ENCODE measurements around the gene SSC5D. TPM values are rescaled to one million over a fixed set of nuclear protein-coding genes. Genes with fewer than 3 reads are reported as not detected.
"Not testable (repeated sequence)": the region's sequence is repeated elsewhere in the genome, so short reads cannot be mapped to it uniquely, and the experiment has no call there.

Gene SSC5D
- polyA plus RNA-seq, 1 experiment: 2.1 TPM

GRCh38 chr19:55530996-55531395, 42.8 kb downstream of the SSC5D start:
- no peak for DNase-seq (ENCODE audit: low read depth, low spot score)
- Histone ChIP-seq H3K27me3 (ENCODE audit: control insufficient read depth, insufficient read depth, low read length) (no peaks in the 10 kb centered on the region), H3K27ac (ENCODE audit: low read depth, low read length) (no peak overlapping the region), H3K4me3 (ENCODE audit: low read depth, low read length) (no peak overlapping the region), H3K9me3 (ENCODE audit: control insufficient read depth, insufficient read depth, low read length) (no peaks in the 10 kb centered on the region; the same call in 1 of the 2 replicates)
- TF ChIP-seq, protein P1, sequence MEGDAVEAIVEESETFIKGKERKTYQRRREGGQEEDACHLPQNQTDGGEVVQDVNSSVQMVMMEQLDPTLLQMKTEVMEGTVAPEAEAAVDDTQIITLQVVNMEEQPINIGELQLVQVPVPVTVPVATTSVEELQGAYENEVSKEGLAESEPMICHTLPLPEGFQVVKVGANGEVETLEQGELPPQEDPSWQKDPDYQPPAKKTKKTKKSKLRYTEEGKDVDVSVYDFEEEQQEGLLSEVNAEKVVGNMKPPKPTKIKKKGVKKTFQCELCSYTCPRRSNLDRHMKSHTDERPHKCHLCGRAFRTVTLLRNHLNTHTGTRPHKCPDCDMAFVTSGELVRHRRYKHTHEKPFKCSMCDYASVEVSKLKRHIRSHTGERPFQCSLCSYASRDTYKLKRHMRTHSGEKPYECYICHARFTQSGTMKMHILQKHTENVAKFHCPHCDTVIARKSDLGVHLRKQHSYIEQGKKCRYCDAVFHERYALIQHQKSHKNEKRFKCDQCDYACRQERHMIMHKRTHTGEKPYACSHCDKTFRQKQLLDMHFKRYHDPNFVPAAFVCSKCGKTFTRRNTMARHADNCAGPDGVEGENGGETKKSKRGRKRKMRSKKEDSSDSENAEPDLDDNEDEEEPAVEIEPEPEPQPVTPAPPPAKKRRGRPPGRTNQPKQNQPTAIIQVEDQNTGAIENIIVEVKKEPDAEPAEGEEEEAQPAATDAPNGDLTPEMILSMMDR (IDR thresholded peaks at IDR 0.05; ENCODE audit: low read depth, low read length): no peak
- ChIA-PET CTCF (no interaction called here), POLR2A (no interaction called here)

DNA sequence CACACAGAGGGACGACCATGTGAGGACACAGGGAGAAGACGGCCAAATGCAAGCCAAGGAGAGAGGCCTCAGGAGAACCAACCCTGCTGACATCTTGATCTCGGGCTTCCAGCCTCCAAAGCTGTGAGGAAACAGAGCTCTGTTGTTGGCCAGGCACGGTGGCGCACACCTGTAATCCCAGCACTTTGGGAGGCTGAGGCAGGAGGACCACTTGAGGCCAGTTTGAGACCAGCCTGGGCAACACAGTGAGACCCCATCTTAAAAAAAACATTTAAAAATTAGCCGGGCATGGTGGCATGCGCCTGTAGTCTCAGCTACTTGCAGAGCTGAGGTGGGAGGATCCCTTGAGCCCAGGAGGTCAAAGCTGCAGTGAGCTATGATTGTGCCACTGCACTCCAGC, 46.0 kb downstream of the SSC5D start:
- H3K27ac ChIP-seq (ENCODE audit: low read depth, low read length); H3K27me3 ChIP-seq (ENCODE audit: control insufficient read depth, insufficient read depth, low read length); H3K9me3 ChIP-seq (ENCODE audit: control insufficient read depth, insufficient read depth, low read length); H3K4me3 ChIP-seq (ENCODE audit: low read depth, low read length); DNase-seq (ENCODE audit: low read depth, low spot score); POLR2A ChIA-PET: not testable (repeated sequence)
- CTCF ChIA-PET: interaction anchor here (0.6 to 2.3 kb wide), 2 partner anchors 66 to 98 kb away, joined by 3 to 5 read pairs; no protein-coding TSS in a partner anchor

DNA sequence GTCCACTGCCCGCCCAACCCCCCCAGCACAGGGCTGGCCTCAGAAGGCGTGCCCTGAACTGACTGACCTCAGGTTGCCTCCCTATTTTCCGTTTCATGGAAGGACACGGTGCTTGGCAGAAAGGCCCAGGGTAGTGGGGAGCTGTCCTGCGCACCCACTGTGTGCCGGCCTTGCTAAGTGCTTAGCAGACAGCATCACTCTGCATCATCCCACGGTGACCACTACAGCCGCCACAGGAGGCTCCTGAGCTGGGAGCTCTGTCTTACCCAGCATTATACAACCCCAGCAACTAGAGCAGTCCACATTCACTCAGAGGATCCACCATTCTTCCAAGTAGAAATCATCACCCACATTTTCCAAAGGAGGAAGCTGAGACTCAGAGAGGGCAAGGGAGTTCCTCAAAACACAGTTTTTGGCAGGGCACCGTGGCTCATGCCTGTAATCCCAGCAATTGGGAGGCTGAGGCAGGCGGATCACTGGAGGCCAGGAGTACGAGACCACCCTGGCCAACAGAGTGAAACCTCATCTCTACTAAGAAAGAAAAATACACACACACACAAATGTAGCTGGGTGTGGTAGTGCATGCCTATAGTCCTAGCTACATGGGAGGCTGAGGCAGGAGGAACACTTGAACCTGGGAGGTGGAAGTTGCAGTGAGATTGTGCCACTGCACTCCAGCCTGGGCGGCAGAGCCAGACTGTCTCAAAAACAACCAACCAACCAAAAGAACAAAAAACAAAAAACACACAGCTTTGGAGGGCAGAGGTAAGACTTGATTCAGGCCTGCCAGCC, 47.1 kb downstream of the SSC5D start:
- no peak overlapping the region for H3K27ac ChIP-seq (ENCODE audit: low read depth, low read length)
- TF ChIP-seq, protein P1 (IDR thresholded peaks at IDR 0.05; ENCODE audit: low read depth, low read length): no peak
- ChIA-PET POLR2A (interaction anchor here (0.6 kb wide), 1 partner anchor 12 kb away, joined by 5 read pairs; no protein-coding TSS in a partner anchor), CTCF (interaction anchor here (0.6 to 2.3 kb wide), 4 partner anchors 30 to 97 kb away, joined by 3 to 5 read pairs (median 4); no protein-coding TSS in a partner anchor)
- H3K4me3 ChIP-seq (ENCODE audit: low read depth, low read length): no peak overlapping the region
- H3K27me3 ChIP-seq (ENCODE audit: control insufficient read depth, insufficient read depth, low read length): no peaks in the 10 kb centered on the region
- no peak for DNase-seq (ENCODE audit: low read depth, low spot score)
- H3K9me3 ChIP-seq (ENCODE audit: control insufficient read depth, insufficient read depth, low read length): no peaks in the 10 kb centered on the region; the same call in 1 of the 2 replicates

DNA sequence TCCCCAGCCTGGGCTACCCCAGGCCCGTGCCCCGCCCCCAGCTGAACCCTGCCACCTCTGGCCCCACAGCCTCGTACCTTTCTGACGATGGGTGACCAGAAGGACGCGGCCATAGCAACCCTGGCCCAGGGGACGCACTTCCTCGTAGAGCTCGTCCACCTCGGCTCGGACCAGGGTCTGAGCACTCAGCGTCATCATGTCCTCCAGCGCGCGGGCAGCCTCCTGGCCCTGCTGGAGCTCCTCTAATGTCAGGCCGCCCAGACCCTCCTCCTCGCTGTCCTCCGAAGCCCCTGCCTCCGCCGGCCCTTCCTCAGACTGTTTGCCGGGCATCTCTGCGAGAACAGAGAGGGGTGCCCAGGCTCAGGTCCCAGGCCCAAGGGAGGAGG, 47.7 kb downstream of the SSC5D start:
- TF ChIP-seq, protein P1 (IDR thresholded peaks at IDR 0.05; ENCODE audit: low read depth, low read length): no peak
- peaks cover under 1% of the 10 kb centered on the region; the same call in 1 of the 2 replicates for H3K9me3 ChIP-seq (ENCODE audit: control insufficient read depth, insufficient read depth, low read length)
- no peaks in the 10 kb centered on the region for H3K27me3 ChIP-seq (ENCODE audit: control insufficient read depth, insufficient read depth, low read length)
- no peak overlapping the region for H3K4me3 ChIP-seq (ENCODE audit: low read depth, low read length)
- CTCF ChIA-PET: interaction anchor here (0.6 to 2.3 kb wide), 4 partner anchors 31 to 96 kb away, joined by 3 to 5 read pairs (median 4); no protein-coding TSS in a partner anchor
- no peak for DNase-seq (ENCODE audit: low read depth, low spot score)
- POLR2A ChIA-PET: no interaction called here
- no peak overlapping the region for H3K27ac ChIP-seq (ENCODE audit: low read depth, low read length)

DNA sequence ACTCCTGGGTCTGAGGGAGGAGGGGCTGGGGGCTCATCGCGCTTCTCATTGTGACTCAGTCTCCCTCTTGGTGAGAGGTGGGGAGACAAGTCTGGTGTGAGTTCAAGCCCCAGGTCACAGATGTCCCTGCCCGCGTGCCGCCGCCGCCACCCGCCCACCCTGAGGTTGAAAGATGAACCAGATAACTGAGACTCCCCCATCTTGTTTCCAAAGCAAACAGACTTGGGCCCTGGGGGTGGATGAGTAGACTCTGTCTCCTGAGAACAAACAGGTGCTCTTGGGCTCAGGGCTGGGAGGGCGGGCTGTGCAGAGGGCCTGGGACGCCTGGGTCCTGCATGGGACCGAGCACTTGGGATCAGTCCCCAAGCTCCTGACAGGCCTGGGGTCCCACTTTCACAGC, 48.1 kb downstream of the SSC5D start:
- Histone ChIP-seq H3K27ac (ENCODE audit: low read depth, low read length) (no peak overlapping the region), H3K4me3 (ENCODE audit: low read depth, low read length) (no peak overlapping the region), H3K9me3 (ENCODE audit: control insufficient read depth, insufficient read depth, low read length) (peaks cover 4% of the 10 kb centered on the region; the same call in 1 of the 2 replicates), H3K27me3 (ENCODE audit: control insufficient read depth, insufficient read depth, low read length) (no peaks in the 10 kb centered on the region)
- CTCF ChIA-PET: interaction anchor here (0.7 to 2.3 kb wide), 3 partner anchors 32 to 95 kb away, joined by 4 to 5 read pairs (median 4); no protein-coding TSS in a partner anchor
- POLR2A ChIA-PET: no interaction called here
- DNase-seq (ENCODE audit: low read depth, low spot score): no peak
- TF ChIP-seq, protein P1 (IDR thresholded peaks at IDR 0.05; ENCODE audit: low read depth, low read length): no peak
